IPS DF 6.9 (cell line): Measurements from ENCODE around the gene RIPOR2.
"Not testable (repeated sequence)": the region's sequence is repeated elsewhere in the genome, so short reads cannot be mapped to it uniquely, and the experiment has no call there.

Source experiments
- DNase-seq: peaks from one replicate; pipeline ENCODE4 v3.0.0-alpha.2; 2013; ENCODE audit warnings: low read depth, low spot score
- H3K27ac ChIP-seq: one replicate; pipeline ENCODE4 v1.5.1; 2013; ENCODE audit warnings: low read length, control low read depth
- H3K27me3 ChIP-seq: 2 replicates; pipeline ENCODE4 v1.6.1; 2013; ENCODE audit warnings: mild to moderate bottlenecking, low read length; ENCODE audit not compliant: control insufficient read depth, insufficient read depth
- H3K36me3 ChIP-seq: 2 replicates; pipeline ENCODE4 v1.6.1; 2013; ENCODE audit warnings: low read length; ENCODE audit not compliant: control insufficient read depth, insufficient read depth
- H3K4me1 ChIP-seq: 2 replicates; pipeline ENCODE4 v1.6.1; 2013; ENCODE audit warnings: low read length; ENCODE audit not compliant: control insufficient read depth, insufficient read depth
- H3K4me3 ChIP-seq: 2 replicates; pipeline ENCODE4 v1.5.1; 2013; ENCODE audit warnings: mild to moderate bottlenecking, low read length
- H3K9me3 ChIP-seq: 2 replicates; pipeline ENCODE4 v1.6.1; 2013; ENCODE audit warnings: low read length, inconsistent platforms; ENCODE audit not compliant: control insufficient read depth, insufficient read depth
- WGBS: extraction: QIAGEN DNeasy Blood & Tissue Kit; methylation state at CpG from one replicate; pipeline ENCODE4 v1.1.7; 2013; ENCODE audit warnings: mixed read lengths, missing lambda C conversion rate; ENCODE audit not compliant: insufficient read length, insufficient coverage; 5-methylcytosine and 5-hydroxymethylcytosine counted together

RIPOR2 gene

DNA sequence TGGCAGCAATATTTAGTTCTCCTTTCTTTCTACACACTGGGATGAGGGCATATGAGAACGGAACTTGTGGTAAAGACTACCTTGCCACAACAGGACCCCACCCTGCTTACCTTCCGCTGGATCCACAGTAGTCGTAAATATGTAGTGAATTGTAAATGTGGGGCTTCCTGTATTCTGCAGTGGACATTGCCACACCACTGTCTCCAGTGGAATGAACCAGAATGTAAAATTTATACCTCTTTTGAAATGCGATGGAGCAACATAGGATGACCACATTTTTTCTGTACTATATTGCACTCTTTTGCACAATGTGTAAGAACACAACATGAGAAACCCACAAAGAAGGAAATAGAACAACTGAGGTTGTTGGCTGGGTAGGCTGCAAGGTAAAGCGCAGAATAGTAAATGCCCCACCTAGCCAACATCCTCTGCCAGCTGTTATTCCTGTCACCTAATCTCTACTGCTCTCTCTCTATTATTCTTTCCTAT lies 16.1 kb upstream of the RIPOR2 start:
- no peak overlapping the region for H3K27ac ChIP-seq

DNA sequence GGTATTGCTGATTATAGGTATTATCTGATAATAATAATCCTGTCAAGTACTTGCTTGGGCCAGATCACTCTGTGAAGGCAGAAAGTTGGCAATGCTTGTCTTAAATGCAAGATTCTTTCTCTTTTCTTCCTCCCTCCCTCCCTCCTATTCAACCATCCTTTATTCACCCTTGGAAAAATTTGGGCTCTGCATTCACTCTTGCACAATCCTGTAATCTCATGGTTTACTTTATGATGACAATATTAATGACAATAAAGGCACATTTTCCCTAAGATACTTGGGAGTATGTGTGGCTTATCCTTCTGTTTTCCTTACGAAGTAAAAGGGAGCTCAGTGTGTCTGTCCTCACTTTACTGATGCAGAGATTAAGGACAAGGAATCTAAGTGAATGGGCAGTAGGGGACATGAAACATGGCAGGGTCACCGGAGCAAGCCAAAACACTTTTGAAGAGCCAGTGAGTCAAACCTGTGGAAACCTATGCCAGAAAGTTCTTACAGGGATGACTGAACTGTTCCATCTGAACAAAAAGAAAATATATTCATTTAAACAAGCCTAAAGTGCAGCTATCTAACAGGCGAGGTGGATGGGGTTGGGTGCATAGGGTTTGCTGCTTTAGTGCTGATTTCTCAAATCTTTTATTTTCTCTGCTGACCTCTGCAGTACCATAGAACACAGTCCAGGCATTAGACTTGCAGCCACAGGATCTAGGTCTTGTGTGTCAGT lies 14.6 kb upstream of the RIPOR2 start:
- Histone ChIP-seq H3K27ac (no peak overlapping the region), H3K4me1 (no peaks in the 10 kb centered on the region), H3K9me3 (no peaks in the 10 kb centered on the region), H3K27me3 (no peaks in the 10 kb centered on the region), H3K36me3 (no peaks in the 10 kb centered on the region), H3K4me3 (no peak overlapping the region)
- WGBS = no CpG with 5 or more reads among the region's 3 CpGs
- DNase-seq = no peak

More for the DNA sequence above, 16.1 kb upstream of the RIPOR2 start:
- Histone ChIP-seq H3K4me1 (no peaks in the 10 kb centered on the region), H3K27me3 (no peaks in the 10 kb centered on the region), H3K36me3 (no peaks in the 10 kb centered on the region), H3K9me3 (no peaks in the 10 kb centered on the region), H3K4me3 (no peak overlapping the region)
- no CpG with 5 or more reads among the region's 5 CpGs for WGBS
- no peak for DNase-seq

DNA sequence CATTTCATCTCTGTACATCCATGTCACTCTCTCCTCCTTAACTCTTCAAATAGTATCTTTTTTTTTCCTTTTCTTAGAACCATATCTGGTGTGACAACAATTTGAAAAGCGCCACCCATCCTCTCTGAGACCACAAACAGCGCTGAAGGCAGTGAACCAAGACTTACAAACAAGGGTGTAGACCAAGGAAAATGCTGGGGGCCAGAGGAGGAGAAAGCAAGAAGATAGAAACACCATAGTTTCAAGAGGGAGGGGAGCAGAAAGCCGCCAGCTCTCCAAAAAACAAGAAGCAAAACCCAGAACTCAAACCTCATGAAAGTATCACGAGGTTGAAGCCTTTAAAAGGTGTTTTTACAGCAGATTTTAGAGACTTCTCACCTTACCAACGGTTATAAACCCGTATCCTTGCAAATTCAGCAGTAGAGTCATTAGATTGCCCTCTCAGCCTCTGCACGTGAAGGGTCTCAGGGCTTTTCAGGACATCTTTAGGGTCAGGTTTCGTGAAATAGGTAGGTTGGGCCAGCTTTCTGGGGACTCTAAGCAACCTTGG lies 13.3 kb upstream of the RIPOR2 start:
- WGBS = no CpG with 5 or more reads among the region's 8 CpGs
- no peak for DNase-seq
- Histone ChIP-seq H3K36me3 (no peaks in the 10 kb centered on the region), H3K4me1 (no peaks in the 10 kb centered on the region), H3K27me3 (no peaks in the 10 kb centered on the region), H3K4me3 (no peak overlapping the region), H3K27ac (no peak overlapping the region), H3K9me3 (no peaks in the 10 kb centered on the region)

DNA sequence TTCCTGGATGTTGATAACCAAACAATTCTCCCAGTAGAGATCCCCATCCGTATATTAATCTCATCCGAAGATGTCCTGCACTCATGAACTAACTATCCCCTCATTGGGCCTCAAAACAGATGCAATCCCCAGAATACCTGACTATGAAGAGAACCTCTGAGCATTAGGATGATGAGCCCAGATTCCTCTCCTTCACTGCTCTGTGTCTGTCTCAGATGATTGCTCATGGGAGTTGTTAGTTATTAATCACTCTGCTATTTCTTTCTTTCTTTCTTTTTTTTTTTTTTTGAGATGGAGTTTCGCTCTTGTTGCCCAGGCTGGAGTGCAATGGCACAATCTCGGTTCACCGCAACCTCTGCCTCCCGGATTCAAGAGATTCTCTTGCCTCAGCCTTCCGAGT lies 12.5 kb upstream of the RIPOR2 start:
- not testable (repeated sequence) for H3K36me3 ChIP-seq, DNase-seq, H3K27me3 ChIP-seq, H3K4me1 ChIP-seq, H3K4me3 ChIP-seq, H3K9me3 ChIP-seq, H3K27ac ChIP-seq
- no CpG with 5 or more reads among the region's 7 CpGs for WGBS

DNA sequence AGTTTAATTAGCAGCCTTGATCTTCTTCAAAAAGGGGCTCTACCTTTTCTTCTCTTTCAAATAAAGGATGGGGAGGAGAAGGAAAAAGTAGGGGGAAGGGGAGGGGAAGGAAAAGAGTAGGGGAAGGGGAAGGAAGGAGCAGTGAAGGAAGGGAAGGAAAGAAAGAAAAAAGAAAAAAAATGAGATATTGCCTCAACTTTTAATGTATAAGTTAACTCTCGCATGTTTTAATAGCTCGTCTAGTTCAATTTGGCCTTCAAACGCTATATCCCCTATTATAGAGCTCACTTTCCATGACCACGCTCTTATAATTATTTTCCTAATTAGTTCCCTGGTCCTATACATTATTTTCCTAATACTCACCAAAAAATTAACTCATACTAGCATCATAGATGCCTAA lies 11.9 kb upstream of the RIPOR2 start:
- WGBS = 100% methylated on average over 3 of the region's 4 CpGs
- Histone ChIP-seq H3K4me3 (no peak overlapping the region), H3K4me1 (no peaks in the 10 kb centered on the region)

DNA sequence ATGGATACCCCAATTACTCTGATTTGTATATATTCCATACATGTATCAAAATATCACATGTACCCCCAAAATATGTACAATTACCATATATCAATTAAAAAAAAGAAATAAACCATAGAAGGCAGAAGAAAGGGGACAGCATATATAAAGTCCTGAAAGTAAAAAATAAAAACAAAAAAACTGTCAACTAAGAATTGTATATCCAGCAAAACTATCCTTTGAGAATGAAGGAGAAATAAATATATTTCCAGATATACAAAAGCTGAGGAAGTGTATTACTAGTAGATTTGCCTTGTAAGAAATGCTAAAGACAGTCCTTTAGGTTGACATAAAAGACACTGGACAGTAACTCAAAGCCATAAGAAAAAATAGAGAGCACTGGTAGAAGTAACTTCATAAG lies 9.3 kb upstream of the RIPOR2 start:
- Histone ChIP-seq H3K9me3 (no peaks in the 10 kb centered on the region), H3K27ac (no peak overlapping the region), H3K4me1 (no peaks in the 10 kb centered on the region), H3K27me3 (no peaks in the 10 kb centered on the region), H3K4me3 (no peak overlapping the region), H3K36me3 (no peaks in the 10 kb centered on the region)
- DNase-seq = no peak

More for the DNA sequence above, 11.9 kb upstream of the RIPOR2 start:
- Histone ChIP-seq H3K36me3 (no peaks in the 10 kb centered on the region), H3K27ac (no peak overlapping the region), H3K9me3 (no peaks in the 10 kb centered on the region), H3K27me3 (no peaks in the 10 kb centered on the region)
- no peak for DNase-seq

DNA sequence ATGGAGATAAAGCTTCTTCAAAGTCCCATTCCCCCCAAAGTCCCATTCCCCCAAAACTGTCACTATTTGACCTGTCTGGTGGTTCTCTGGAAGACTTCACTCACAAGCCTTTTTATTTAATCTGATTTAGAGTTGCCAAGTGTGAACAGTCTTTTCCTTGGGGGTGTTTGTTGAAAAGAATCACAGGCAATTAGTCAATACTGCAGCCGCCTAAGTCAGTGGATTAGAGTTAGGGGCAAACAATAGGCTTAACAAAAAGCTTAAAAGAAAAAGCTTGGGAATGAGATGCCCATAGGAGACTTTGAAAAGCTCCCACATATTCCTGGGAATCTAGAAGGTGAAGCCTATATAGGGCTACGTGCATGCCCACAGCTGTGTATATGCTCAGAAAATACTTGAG lies 8.0 kb upstream of the RIPOR2 start:
- WGBS = no CpG with 5 or more reads among the region's 2 CpGs
- no peaks in the 10 kb centered on the region for H3K4me1 ChIP-seq
- no peak for DNase-seq
- no peaks in the 10 kb centered on the region for H3K9me3 ChIP-seq
- no peak overlapping the region for H3K4me3 ChIP-seq
- no peaks in the 10 kb centered on the region for H3K27me3 ChIP-seq
- no peaks in the 10 kb centered on the region for H3K36me3 ChIP-seq
- H3K27ac ChIP-seq = no peak overlapping the region

DNA sequence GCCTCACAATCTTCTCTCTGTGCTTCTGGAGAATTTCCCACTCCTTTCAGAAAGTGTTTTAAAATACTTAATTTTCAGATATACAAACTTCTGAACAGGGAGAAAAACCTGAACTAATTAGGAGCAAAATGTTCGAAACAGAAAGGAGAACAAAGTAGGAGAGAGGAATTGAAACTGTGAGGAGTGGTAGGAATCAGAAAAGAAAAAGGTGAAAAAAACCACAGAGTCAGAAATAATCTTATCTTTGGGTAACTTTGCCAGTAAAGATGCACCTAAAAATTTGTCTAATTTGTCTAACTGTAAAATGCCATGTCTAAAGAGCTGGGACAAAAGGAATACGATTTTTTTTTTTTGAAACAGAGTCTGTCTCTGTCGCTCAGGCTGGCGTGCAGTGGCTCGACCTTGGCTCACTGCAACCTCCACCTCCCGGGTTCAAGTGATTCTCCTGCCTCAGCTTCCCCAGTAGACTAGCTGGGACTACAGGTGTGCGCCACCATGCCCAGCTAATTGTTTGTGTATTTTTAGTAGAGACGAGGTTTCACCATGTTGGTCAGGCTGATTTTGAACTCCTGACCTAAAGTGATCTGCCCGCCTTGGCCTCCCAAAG lies 4.7 kb upstream of the RIPOR2 start:
- H3K27ac ChIP-seq = no peak overlapping the region
- no peaks in the 10 kb centered on the region for H3K9me3 ChIP-seq
- no peak overlapping the region for H3K4me3 ChIP-seq
- H3K27me3 ChIP-seq = no peaks in the 10 kb centered on the region
- no peak for DNase-seq
- H3K4me1 ChIP-seq = no peaks in the 10 kb centered on the region; the same call in 1 of the 2 replicates
- H3K36me3 ChIP-seq = no peaks in the 10 kb centered on the region
- no CpG with 5 or more reads among the region's 9 CpGs for WGBS

DNA sequence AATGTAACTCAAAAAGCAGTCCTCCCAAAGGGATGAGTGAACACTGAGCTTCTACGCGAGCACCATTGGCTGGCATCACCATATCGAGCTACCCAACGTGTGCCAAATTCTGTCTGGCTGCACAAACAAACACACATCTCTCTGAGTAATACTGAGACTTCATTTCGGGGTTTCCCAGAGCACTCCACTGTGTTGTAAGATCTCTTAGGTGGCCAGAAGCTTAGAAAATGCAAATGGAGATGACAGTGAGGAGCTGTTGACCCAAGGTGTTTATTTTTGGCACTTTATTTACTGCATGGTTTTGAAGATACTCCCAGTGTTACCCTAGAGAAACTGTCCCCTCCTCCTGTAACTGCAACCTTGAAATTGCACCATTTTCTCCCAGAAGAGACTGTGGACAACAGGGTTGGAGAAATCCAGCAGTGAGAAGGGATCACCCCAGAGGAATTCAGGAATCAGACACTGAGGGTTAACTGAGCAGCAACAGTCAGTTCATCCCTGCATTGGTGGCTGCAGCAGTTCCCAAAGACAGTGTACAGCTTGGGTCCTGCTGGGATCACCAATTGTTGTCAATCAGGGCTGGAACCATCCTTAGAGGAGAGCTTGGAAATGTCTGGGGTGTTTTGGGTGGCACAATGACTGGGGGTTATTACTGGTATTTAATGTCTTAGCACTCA lies 1.0 kb upstream of the RIPOR2 start:
- no CpG with 5 or more reads among the region's 5 CpGs for WGBS
- Histone ChIP-seq H3K27ac (no peak overlapping the region), H3K4me3 (no peak overlapping the region), H3K4me1 (peaks cover 2% of the 10 kb centered on the region; the same call in 1 of the 2 replicates), H3K36me3 (no peaks in the 10 kb centered on the region), H3K27me3 (no peaks in the 10 kb centered on the region), H3K9me3 (no peaks in the 10 kb centered on the region)
- no peak for DNase-seq

DNA sequence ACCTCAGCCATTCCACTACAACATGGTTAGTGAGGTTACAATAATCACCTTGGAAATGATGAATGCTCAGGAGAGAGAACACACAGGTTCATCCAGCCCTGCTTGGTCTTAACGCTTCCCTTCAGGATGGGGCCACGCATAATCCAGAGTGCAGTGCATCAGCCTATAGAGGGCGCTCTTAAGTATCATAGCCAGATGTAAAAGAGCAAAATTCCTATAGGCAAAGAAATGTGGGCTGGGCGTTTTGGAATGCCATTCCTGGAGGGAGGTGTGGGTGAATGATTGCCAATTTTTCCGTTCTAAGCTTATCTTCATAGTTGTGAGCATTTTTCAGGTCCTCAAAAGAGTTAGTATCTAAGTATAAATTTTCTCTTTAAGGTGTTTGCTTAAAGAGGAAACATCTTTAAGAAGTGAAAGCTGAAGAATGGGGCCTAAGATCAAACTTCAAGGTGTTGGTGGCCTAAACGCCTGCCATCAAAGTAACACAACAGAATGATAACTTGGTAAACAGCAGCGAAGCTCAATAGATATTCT lies 1.8 kb downstream of the RIPOR2 start:
- peak; percentile 61 for DNase-seq
- Histone ChIP-seq H3K27ac (no peak overlapping the region), H3K9me3 (no peaks in the 10 kb centered on the region)

More for the DNA sequence above, 1.8 kb downstream of the RIPOR2 start:
- no peak overlapping the region for H3K4me3 ChIP-seq
- no CpG with 5 or more reads among the region's 7 CpGs for WGBS
- peaks cover 5% of the 10 kb centered on the region; the same call in 1 of the 2 replicates for H3K4me1 ChIP-seq
- H3K36me3 ChIP-seq = no peaks in the 10 kb centered on the region
- H3K27me3 ChIP-seq = no peaks in the 10 kb centered on the region
